ENCODE measurements around the gene LZIC.

- TF ChIP-seq CTCF (IDR thresholded peaks at IDR 0.05; ENCODE audit: insufficient read depth, low read depth, low read length) (no peak), EZH2 (IDR thresholded peaks at IDR 0.05; ENCODE audit: insufficient read depth, low read length) (no peak)
These were observed 14.5 kb upstream of the LZIC start for GRCh38 chr1:9957726-9958125.
